ENCODE data around the gene CHCHD3. TPM values are rescaled to one million over a fixed set of nuclear protein-coding genes. Genes with fewer than 3 reads are reported as not detected.

Gene CHCHD3
- total and polyA plus RNA-seq, 4 donors, result 25.5 to 37.8 (median 31.8) TPM

DNA sequence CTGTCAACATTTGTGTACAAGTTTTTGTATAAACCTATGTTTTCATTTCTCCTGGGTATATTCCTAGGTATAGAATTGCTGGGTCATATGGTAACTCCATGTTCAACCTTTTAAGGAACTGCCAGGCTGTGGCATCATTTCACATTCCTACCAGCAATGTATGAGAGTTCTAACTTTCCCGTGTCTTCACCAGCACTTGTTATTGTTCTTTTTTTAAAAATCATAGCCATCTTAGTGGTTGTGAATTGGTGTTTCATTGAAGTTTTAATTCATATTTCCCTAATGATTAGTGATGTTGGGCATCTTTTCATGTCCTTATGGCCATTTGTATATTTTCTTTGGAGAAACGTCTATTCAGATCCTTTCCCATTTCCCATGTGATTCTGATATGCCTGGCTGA lies 312.6 kb downstream of the CHCHD3 start:
- WGBS, result 82% methylated on average over 2 of the region's 2 CpGs
- Histone ChIP-seq H3K27ac (ENCODE audit: low read depth in 1 of 2, low read length in 2 of 2) (no peak overlapping the region), H3K27me3 (ENCODE audit: control insufficient read depth in 4 of 4, insufficient read depth in 4 of 4, low read length in 3 of 4) (no peaks in the 10 kb centered on the region), H3K9me3 (ENCODE audit: control insufficient read depth in 4 of 4, low read length in 3 of 4) (peaks cover 0 to 12% (median 11%) of the 10 kb centered on the region in 4 donors), H3K36me3 (ENCODE audit: control insufficient read depth in 4 of 4, insufficient read depth in 3 of 4, low read depth in 1 of 4, low read length in 3 of 4) (no peaks in the 10 kb centered on the region), H3K9ac (ENCODE audit: low read depth in 1 of 2, low read length in 2 of 2) (no peak overlapping the region), H3K4me1 (ENCODE audit: control insufficient read depth in 4 of 4, insufficient read depth in 4 of 4, low read length in 3 of 4) (no peaks in the 10 kb centered on the region), H3K4me3 (ENCODE audit: low read depth in 1 of 3, low read length in 3 of 3) (no peak overlapping the region)
- DNase-seq (ENCODE audit: low spot score), result no peak
- no peak for TF ChIP-seq FOXA1 (IDR thresholded peaks at IDR 0.05)
- TF ChIP-seq GABPA (IDR thresholded peaks at IDR 0.05 in 1 of 2, conservative IDR thresholded peaks at IDR 0.05 in 1 of 2), result no peak
- TF ChIP-seq, protein P1, sequence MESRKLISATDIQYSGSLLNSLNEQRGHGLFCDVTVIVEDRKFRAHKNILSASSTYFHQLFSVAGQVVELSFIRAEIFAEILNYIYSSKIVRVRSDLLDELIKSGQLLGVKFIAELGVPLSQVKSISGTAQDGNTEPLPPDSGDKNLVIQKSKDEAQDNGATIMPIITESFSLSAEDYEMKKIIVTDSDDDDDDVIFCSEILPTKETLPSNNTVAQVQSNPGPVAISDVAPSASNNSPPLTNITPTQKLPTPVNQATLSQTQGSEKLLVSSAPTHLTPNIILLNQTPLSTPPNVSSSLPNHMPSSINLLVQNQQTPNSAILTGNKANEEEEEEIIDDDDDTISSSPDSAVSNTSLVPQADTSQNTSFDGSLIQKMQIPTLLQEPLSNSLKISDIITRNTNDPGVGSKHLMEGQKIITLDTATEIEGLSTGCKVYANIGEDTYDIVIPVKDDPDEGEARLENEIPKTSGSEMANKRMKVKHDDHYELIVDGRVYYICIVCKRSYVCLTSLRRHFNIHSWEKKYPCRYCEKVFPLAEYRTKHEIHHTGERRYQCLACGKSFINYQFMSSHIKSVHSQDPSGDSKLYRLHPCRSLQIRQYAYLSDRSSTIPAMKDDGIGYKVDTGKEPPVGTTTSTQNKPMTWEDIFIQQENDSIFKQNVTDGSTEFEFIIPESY (IDR thresholded peaks at IDR 0.05), result no peak

DNA sequence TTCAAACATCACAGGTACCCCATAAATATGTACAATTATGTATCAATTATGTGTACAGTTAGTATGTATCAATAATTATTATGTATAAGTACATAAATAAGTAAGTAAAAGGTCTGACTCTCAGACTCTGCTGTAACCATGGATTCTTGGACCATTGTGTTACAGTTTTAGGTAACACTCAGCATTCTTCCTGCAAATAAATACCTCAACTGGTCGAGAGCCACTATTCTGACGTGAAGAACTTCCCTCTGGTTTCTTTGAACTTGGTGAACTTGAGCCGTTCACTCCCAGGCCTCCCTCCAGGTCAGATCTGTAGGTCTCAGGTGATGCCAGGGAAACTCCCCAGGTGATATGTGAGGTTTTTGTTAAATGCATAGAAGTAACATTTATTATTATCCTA lies 313.8 kb downstream of the CHCHD3 start:
- no peaks in the 10 kb centered on the region for H3K4me1 ChIP-seq (ENCODE audit: control insufficient read depth in 4 of 4, insufficient read depth in 4 of 4, low read length in 3 of 4)
- peaks cover 0 to 12% (median 11%) of the 10 kb centered on the region in 4 donors for H3K9me3 ChIP-seq (ENCODE audit: control insufficient read depth in 4 of 4, low read length in 3 of 4)
- no peaks in the 10 kb centered on the region for H3K27me3 ChIP-seq (ENCODE audit: control insufficient read depth in 4 of 4, insufficient read depth in 4 of 4, low read length in 3 of 4)
- no peak overlapping the region for H3K4me3 ChIP-seq (ENCODE audit: low read depth in 1 of 3, low read length in 3 of 3)
- TF ChIP-seq, protein P2, sequence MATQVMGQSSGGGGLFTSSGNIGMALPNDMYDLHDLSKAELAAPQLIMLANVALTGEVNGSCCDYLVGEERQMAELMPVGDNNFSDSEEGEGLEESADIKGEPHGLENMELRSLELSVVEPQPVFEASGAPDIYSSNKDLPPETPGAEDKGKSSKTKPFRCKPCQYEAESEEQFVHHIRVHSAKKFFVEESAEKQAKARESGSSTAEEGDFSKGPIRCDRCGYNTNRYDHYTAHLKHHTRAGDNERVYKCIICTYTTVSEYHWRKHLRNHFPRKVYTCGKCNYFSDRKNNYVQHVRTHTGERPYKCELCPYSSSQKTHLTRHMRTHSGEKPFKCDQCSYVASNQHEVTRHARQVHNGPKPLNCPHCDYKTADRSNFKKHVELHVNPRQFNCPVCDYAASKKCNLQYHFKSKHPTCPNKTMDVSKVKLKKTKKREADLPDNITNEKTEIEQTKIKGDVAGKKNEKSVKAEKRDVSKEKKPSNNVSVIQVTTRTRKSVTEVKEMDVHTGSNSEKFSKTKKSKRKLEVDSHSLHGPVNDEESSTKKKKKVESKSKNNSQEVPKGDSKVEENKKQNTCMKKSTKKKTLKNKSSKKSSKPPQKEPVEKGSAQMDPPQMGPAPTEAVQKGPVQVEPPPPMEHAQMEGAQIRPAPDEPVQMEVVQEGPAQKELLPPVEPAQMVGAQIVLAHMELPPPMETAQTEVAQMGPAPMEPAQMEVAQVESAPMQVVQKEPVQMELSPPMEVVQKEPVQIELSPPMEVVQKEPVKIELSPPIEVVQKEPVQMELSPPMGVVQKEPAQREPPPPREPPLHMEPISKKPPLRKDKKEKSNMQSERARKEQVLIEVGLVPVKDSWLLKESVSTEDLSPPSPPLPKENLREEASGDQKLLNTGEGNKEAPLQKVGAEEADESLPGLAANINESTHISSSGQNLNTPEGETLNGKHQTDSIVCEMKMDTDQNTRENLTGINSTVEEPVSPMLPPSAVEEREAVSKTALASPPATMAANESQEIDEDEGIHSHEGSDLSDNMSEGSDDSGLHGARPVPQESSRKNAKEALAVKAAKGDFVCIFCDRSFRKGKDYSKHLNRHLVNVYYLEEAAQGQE (IDR thresholded peaks at IDR 0.05), result no peak
- no peak for TF ChIP-seq SP1 (IDR thresholded peaks at IDR 0.05)
- TF ChIP-seq RAD21 (IDR thresholded peaks at IDR 0.05), result no peak
- TF ChIP-seq EGR1 (IDR thresholded peaks at IDR 0.05; ENCODE audit: low read depth in 2 of 2), result no peak
- TF ChIP-seq RXRA (IDR thresholded peaks at IDR 0.05), result no peak
- TF ChIP-seq GABPA (IDR thresholded peaks at IDR 0.05 in 1 of 2, conservative IDR thresholded peaks at IDR 0.05 in 1 of 2), result no peak
- TF ChIP-seq JUND (IDR thresholded peaks at IDR 0.05), result no peak
- TF ChIP-seq HNF4A (conservative IDR thresholded peaks at IDR 0.05), result no peak
- no peak for TF ChIP-seq FOXA2 (IDR thresholded peaks at IDR 0.05)
- TF ChIP-seq, protein P1 (IDR thresholded peaks at IDR 0.05), result no peak
- no peak for TF ChIP-seq HNF4G (IDR thresholded peaks at IDR 0.05)
- H3K36me3 ChIP-seq (ENCODE audit: control insufficient read depth in 4 of 4, insufficient read depth in 3 of 4, low read depth in 1 of 4, low read length in 3 of 4), result no peaks in the 10 kb centered on the region
- WGBS, result 78% methylated on average over 3 of the region's 3 CpGs
- DNase-seq (ENCODE audit: low spot score), result no peak
- H3K27ac ChIP-seq (ENCODE audit: low read depth in 1 of 2, low read length in 2 of 2), result no peak overlapping the region
- no peak overlapping the region for H3K9ac ChIP-seq (ENCODE audit: low read depth in 1 of 2, low read length in 2 of 2)

All from liver (tissue), 9 donors.